ENCODE results near the gene IFITM1. TPM values are rescaled to one million over a fixed set of nuclear protein-coding genes. Genes with fewer than 3 reads are reported as not detected.

Gene IFITM1
- total RNA-seq, 2 donors from 2014 or later, result 182 to 220 TPM

DNA sequence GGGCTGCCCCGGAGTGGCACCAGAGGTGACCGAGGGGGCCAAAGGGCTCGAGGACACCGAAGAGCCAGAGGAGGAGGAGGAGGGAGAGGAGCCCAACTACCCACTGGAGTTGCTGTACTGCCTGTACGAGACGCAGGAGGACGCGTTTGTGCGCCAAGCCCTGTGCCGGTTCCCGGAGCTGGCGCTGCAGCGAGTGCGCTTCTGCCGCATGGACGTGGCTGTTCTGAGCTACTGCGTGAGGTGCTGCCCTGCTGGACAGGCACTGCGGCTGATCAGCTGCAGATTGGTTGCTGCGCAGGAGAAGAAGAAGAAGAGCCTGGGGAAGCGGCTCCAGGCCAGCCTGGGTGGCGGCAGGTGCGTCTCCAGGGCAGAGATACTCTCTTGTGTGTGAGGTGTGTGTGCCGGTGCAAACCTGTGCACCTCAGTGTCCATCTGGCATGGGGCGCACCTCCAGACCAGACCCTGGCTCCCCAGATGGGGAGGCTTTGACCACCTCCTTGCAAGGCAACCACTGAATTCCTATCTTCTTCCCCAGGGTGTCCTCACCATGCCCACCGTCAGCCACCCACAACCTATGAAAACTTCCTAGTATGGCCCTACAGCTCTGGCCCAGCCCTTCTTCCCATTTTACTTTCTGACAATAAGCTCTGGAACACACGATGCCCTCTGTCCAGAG is 32.2 kb upstream of the IFITM1 start:
- TF ChIP-seq, protein P1, sequence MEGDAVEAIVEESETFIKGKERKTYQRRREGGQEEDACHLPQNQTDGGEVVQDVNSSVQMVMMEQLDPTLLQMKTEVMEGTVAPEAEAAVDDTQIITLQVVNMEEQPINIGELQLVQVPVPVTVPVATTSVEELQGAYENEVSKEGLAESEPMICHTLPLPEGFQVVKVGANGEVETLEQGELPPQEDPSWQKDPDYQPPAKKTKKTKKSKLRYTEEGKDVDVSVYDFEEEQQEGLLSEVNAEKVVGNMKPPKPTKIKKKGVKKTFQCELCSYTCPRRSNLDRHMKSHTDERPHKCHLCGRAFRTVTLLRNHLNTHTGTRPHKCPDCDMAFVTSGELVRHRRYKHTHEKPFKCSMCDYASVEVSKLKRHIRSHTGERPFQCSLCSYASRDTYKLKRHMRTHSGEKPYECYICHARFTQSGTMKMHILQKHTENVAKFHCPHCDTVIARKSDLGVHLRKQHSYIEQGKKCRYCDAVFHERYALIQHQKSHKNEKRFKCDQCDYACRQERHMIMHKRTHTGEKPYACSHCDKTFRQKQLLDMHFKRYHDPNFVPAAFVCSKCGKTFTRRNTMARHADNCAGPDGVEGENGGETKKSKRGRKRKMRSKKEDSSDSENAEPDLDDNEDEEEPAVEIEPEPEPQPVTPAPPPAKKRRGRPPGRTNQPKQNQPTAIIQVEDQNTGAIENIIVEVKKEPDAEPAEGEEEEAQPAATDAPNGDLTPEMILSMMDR (IDR thresholded peaks at IDR 0.05), result no peak
- DNase-seq (ENCODE audit: low spot score) (no peak), ATAC-seq (ENCODE audit: insufficient number of reproducible peaks, low FRiP score, low read depth) (no peak)
- H3K9me3 ChIP-seq, result no peaks in the 10 kb centered on the region
- H3K27ac ChIP-seq, result no peak overlapping the region
- H3K4me1 ChIP-seq (ENCODE audit: control insufficient read depth in 1 of 2, low read depth in 2 of 2), result peaks cover 0 to 27% of the 10 kb centered on the region in 2 donors
- no peaks in the 10 kb centered on the region for H3K36me3 ChIP-seq
- no peak overlapping the region for H3K4me3 ChIP-seq
- H3K27me3 ChIP-seq (replicated peaks; ENCODE audit: insufficient read depth), result peaks cover 5% of the 10 kb centered on the region

DNA sequence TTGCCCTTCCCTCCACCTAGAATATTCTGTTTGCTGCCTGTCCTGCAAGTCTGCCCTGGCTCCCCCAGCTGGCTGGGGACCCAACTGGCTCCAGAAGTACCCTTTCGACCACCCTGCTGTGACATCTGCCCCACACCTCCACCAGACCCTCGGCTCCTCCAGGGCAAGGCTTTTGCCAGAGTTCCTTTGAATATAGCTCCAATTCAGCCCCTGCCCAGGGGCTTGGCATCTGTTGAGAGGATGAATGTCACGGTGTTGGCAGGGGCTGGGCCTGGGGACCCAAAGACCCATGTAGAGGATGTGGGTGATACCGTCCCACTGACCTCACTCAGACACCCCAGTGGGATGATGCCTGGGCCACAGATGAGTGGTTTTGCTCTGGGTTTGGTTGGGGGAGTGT is 31.7 kb upstream of the IFITM1 start:
- no peak overlapping the region for H3K27ac ChIP-seq
- ATAC-seq (ENCODE audit: insufficient number of reproducible peaks, low FRiP score, low read depth) (no peak), DNase-seq (ENCODE audit: low spot score) (no peak)
- H3K9me3 ChIP-seq, result no peaks in the 10 kb centered on the region
- peaks cover 0 to 27% of the 10 kb centered on the region in 2 donors for H3K4me1 ChIP-seq (ENCODE audit: control insufficient read depth in 1 of 2, low read depth in 2 of 2)
- no peak overlapping the region for H3K4me3 ChIP-seq
- peaks cover 5% of the 10 kb centered on the region for H3K27me3 ChIP-seq (replicated peaks; ENCODE audit: insufficient read depth)
- TF ChIP-seq, protein P1 (IDR thresholded peaks at IDR 0.05), result no peak
- no peaks in the 10 kb centered on the region for H3K36me3 ChIP-seq

DNA sequence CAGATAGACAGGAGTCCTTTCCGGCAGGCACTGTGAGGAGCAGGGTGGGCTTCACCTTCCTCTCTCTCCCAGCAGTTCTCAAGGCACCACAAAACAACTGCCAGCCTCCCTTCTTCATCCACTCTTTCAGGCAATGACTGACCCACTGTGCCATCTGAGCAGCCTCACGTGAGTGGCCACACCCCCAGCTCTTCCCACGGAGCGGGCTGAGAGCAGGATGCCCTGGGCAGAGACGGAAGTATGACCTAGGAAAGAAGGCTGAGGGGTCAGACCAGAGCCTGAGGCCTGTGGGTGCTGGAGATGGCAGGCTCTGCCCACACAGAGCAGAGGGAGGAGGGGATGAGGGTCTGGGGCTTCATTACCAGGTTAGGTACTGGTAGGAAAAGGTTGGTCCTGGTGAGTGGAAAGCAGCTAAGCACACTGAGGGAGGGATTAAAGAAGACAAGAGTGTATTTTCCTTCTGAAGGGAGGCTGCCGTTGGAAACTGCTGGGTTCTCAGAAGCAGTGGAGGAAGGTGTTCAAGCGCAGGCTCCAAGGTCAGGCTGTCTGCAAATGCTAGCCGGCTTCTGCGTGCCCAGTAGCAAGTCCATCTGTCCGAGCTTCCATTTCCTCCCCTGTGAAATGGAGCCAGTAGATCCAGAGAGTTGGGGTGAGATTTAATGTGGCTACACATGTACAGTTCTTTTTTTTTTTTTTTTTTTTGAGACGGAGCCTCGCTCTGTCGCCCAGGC is 31.0 kb upstream of the IFITM1 start:
- ATAC-seq (ENCODE audit: insufficient number of reproducible peaks, low FRiP score, low read depth) (no peak), DNase-seq (ENCODE audit: low spot score) (no peak)
- H3K4me1 ChIP-seq (ENCODE audit: control insufficient read depth in 1 of 2, low read depth in 2 of 2), result peaks cover 0 to 28% of the 10 kb centered on the region in 2 donors

DNA sequence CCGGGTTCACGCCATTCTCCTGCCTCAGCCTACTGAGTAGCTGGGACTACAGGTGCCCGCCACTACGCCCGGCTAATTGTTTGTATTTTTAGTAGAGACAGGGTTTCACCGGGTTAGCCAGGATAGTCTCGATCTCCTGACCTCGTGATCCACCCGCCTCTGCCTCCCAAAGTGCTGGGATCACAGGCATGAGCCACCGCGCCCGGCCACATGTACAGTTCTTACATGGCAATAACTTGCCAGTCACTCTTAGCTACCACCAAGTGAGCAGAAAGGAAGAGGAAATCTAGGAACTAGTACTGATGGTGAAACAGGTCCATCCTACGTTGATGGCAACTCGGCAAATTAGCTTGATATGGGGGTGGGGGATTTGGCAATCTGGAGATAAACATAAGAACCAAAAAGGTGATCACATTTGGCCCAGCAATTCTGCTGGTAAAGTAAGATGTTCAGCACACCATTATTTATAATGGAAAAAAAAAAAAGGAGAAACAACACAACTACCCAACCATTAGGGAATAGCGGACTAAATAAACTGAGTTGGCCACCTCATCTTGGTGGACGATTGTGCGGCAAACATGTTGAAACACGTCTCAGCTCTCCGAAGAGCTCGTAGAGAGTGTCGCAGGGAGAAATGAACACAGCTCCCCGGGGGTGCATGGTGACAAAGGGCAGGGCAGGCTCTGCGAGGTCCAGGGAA is 30.3 kb upstream of the IFITM1 start:
- no peak for ATAC-seq (ENCODE audit: insufficient number of reproducible peaks, low FRiP score, low read depth)
- H3K4me1 ChIP-seq (ENCODE audit: control insufficient read depth in 1 of 2, low read depth in 2 of 2), result peaks cover 0 to 33% of the 10 kb centered on the region in 2 donors
- TF ChIP-seq, protein P1 (IDR thresholded peaks at IDR 0.05), result no peak
- no peak overlapping the region for H3K27ac ChIP-seq
- no peaks in the 10 kb centered on the region for H3K9me3 ChIP-seq
- peaks cover 5% of the 10 kb centered on the region for H3K27me3 ChIP-seq (replicated peaks; ENCODE audit: insufficient read depth)
- H3K36me3 ChIP-seq, result no peaks in the 10 kb centered on the region
- no peak for DNase-seq (ENCODE audit: low spot score)
- no peak overlapping the region for H3K4me3 ChIP-seq

More for the DNA sequence above, 31.0 kb upstream of the IFITM1 start:
- H3K9me3 ChIP-seq, result no peaks in the 10 kb centered on the region
- H3K27ac ChIP-seq, result no peak overlapping the region
- H3K4me3 ChIP-seq, result no peak overlapping the region
- H3K27me3 ChIP-seq (replicated peaks; ENCODE audit: insufficient read depth), result peaks cover 5% of the 10 kb centered on the region
- H3K36me3 ChIP-seq, result no peaks in the 10 kb centered on the region
- TF ChIP-seq, protein P1 (IDR thresholded peaks at IDR 0.05), result no peak
